HAP-1 (cell line): ENCODE measurements around the gene PNKD.

Experiments
- DNase-seq, 2 experiments: peaks; one replicate each; pipeline ENCODE4 v3.0.0-alpha.2; 2016 to 2020; ENCODE audit warnings: low spot score in 2 of 2
- H3K27me3 ChIP-seq: fragments of 250-450 bp; sonication (Bioruptor Pico); 2 replicates; pipeline ENCODE4 v1.5.1; 2020; ENCODE audit warnings: low read depth, mild to moderate bottlenecking, moderate library complexity
- H3K36me3 ChIP-seq: fragments of 250-450 bp; sonication (Bioruptor Pico); replicated peaks from 2 replicates; pipeline ENCODE4 v1.5.1; 2020; ENCODE audit warnings: mild to moderate bottlenecking
- H3K4me1 ChIP-seq: fragments of 250-450 bp; sonication (Bioruptor Pico); 2 replicates; pipeline ENCODE4 v1.5.1; 2020; ENCODE audit warnings: mild to moderate bottlenecking
- H3K4me3 ChIP-seq: fragments of 250-450 bp; sonication (Bioruptor Pico); 2 replicates; pipeline ENCODE4 v1.5.1; 2020; ENCODE audit warnings: mild to moderate bottlenecking, moderate library complexity
- H3K9me3 ChIP-seq: fragments of 250-450 bp; sonication (Bioruptor Pico); 2 replicates; pipeline ENCODE4 v1.5.1; 2020; ENCODE audit warnings: mild to moderate bottlenecking, moderate library complexity
- in situ Hi-C: fragments of 300-500 bp; cut with MboI; formaldehyde crosslinking; loops from 3 replicates; pipeline ENCODE4 v1.14.3; 2020; ENCODE audit warnings: low sequenced_read_pairs, inconsistent platforms, mixed read lengths

The PNKD gene

GRCh38 chr2:218391202-218391601 lies 120.9 kb downstream of the PNKD start:
- H3K4me1 ChIP-seq = peaks cover 6% of the 10 kb centered on the region
- in situ Hi-C loops = loop anchor here (5.0 kb wide), 1 partner anchor 89 kb away; no protein-coding TSS in a partner anchor

DNA sequence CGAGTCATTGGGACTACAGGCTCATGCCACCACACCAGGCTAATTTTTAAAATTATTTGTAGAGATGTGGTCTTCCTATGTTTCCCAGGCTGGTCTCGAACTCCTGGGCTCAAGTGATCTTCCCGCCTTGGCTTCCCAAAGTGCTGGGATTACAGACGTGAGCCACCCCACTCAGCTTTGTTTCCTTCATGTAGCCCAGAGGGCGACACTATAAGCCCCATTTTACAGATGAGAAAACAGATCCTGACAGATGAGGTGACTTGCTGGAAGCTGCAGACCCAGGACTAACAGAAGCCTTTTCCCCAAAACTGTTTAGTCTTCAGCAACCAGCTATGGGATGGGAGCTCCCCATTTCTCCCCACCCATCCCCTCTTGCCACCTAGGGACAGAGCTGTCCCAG lies 122.1 kb downstream of the PNKD start:
- in situ Hi-C loops = loop anchor here (5.0 kb wide), 1 partner anchor 90 kb away; no protein-coding TSS in a partner anchor
- H3K4me3 ChIP-seq = no peak overlapping the region
- H3K36me3 ChIP-seq = no peaks in the 10 kb centered on the region
- H3K9me3 ChIP-seq = no peaks in the 10 kb centered on the region
- no peaks in the 10 kb centered on the region for H3K27me3 ChIP-seq
- DNase-seq = no peak
- peaks cover 16% of the 10 kb centered on the region for H3K4me1 ChIP-seq

More at GRCh38 chr2:218391202-218391601, 120.9 kb downstream of the PNKD start:
- Histone ChIP-seq H3K36me3 (no peaks in the 10 kb centered on the region), H3K9me3 (no peaks in the 10 kb centered on the region), H3K4me3 (no peak overlapping the region), H3K27me3 (no peaks in the 10 kb centered on the region)
- no peak for DNase-seq

DNA sequence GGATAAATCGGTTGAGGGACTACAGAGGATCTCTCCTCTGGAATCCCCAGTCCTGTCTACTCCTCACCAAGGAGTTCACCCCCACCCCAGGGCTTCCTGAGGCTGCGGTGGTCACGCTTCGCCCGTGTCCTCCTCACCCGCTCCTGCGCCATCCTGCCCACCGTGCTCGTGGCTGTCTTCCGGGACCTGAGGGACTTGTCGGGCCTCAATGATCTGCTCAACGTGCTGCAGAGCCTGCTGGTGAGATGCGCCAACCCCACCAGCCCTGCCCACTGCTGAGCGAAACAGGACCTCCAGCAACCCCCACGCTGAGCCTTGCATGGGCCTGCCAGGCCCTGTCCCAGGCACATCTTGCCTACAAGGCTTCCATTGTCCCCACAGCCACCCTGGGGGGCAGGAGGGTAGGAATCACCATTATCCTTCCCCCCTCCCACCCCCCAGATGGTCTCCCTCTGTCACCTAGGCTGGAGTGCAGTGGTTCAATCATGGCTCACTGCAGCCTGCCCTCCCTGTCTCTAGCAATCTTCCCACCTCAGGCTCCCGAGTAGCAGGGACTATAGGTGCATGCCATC lies 122.7 kb downstream of the PNKD start:
- H3K36me3 ChIP-seq = no peaks in the 10 kb centered on the region

GRCh38 chr2:218393750-218394290 lies 123.5 kb downstream of the PNKD start:
- Histone ChIP-seq H3K9me3 (no peaks in the 10 kb centered on the region), H3K4me3 (no peak overlapping the region), H3K4me1 (peaks cover 22% of the 10 kb centered on the region), H3K36me3 (no peaks in the 10 kb centered on the region), H3K27me3 (no peaks in the 10 kb centered on the region)
- in situ Hi-C loops = loop anchor here (5.0 kb wide), 1 partner anchor 92 kb away; no protein-coding TSS in a partner anchor
- no peak for DNase-seq

More for the DNA sequence above, 122.7 kb downstream of the PNKD start:
- no peak for DNase-seq
- no peaks in the 10 kb centered on the region for H3K27me3 ChIP-seq
- peaks cover 17% of the 10 kb centered on the region for H3K4me1 ChIP-seq
- H3K9me3 ChIP-seq = no peaks in the 10 kb centered on the region
- no peak overlapping the region for H3K4me3 ChIP-seq
- in situ Hi-C loops = loop anchor here (5.0 kb wide), 1 partner anchor 91 kb away; no protein-coding TSS in a partner anchor

DNA sequence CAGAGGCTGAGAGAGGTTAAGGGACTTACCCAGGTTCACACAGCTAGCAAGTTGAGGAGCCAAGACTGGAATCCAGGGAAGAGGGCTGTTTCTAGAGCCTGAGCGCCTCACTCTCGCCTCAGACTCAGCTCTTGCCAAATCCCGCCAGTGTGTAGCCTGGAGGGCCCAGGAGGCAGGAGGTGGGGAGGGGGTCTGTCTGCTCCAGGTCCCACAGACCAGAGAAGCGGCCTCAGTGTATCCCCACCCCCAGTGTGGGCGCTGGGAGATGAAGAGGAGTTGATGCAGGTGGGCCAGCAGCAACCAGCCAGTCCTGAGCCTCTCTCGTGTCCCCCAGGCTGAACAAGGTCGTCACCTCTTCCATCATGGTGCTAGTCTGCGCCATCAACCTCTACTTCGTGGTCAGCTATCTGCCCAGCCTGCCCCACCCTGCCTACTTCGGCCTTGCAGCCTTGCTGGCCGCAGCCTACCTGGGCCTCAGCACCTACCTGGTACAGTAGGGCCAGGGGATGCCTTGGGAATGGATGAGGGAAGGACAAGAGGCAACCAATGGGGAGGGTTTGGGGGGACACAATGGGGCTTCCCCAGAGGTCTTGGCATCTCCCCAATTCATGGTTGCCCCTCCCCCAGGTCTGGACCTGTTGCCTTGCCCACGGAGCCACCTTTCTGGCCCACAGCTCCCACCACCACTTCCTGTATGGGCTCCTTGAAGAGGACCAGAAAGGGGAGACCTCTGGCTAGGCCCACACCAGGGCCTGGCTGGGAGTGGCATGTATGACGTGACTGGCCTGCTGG lies 124.2 kb downstream of the PNKD start:
- Histone ChIP-seq H3K36me3 (no peaks in the 10 kb centered on the region), H3K9me3 (no peaks in the 10 kb centered on the region), H3K4me3 (no peak overlapping the region), H3K27me3 (no peaks in the 10 kb centered on the region), H3K4me1 (peaks cover 27% of the 10 kb centered on the region)
- in situ Hi-C loops = loop anchor here (5.0 kb wide), 1 partner anchor 92 kb away; no protein-coding TSS in a partner anchor
- DNase-seq = no peak

- in situ Hi-C loops = no loop called here
- H3K36me3 ChIP-seq = no peaks in the 10 kb centered on the region
- H3K27me3 ChIP-seq = no peaks in the 10 kb centered on the region
- no peaks in the 10 kb centered on the region for H3K9me3 ChIP-seq
- H3K4me3 ChIP-seq = no peak overlapping the region
- no peak for DNase-seq
- H3K4me1 ChIP-seq = peaks cover 27% of the 10 kb centered on the region
Observed at GRCh38 chr2:218395090-218395444, 124.7 kb downstream of the PNKD start.

DNA sequence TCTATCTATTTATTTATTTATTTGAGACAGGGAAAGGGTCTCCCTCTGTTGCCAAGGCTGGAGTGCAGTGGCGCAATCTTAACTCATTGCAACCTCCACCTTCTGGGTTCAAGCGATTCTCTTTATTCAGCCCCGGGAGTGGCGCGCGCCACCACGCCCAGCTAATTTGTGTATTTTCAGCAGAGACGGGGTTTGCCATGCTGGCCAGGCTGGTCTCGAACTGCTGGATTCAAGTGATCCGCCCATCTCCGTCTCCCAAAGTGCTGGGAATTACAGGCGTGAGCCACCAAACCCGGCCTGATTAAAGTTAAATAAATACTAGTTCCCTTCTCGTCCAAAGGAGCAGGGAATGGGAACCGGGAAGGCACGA lies 125.1 kb downstream of the PNKD start:
- DNase-seq = no peak
- in situ Hi-C loops = no loop called here
- H3K4me1 ChIP-seq = peaks cover 27% of the 10 kb centered on the region

GRCh38 chr2:218395826-218396687 lies 125.7 kb downstream of the PNKD start:
- no peaks in the 10 kb centered on the region for H3K27me3 ChIP-seq
- in situ Hi-C loops = no loop called here
- H3K4me3 ChIP-seq = peak overlapping the region; percentile 68
- DNase-seq = peak; percentile 90 to 96
- peaks cover 27% of the 10 kb centered on the region for H3K4me1 ChIP-seq
- no peaks in the 10 kb centered on the region for H3K9me3 ChIP-seq
- peaks cover under 1% of the 10 kb centered on the region; the same call in 1 of the 2 replicates for H3K36me3 ChIP-seq

More for the DNA sequence above, 125.1 kb downstream of the PNKD start:
- no peaks in the 10 kb centered on the region for H3K9me3 ChIP-seq
- H3K27me3 ChIP-seq = no peaks in the 10 kb centered on the region
- peak overlapping the region; percentile 68 for H3K4me3 ChIP-seq
- no peaks in the 10 kb centered on the region for H3K36me3 ChIP-seq
